OCI-LY7 (cell line): Measurements from ENCODE around the gene ABCA13.

Source experiments
- CTCF ChIP-seq: fragments of 200-600 bp; sonication (generic); conservative IDR thresholded peaks from 2 replicates; pipeline ENCODE4 v1.5.1; 2014; ENCODE audit warnings: mild to moderate bottlenecking, antibody characterized with exemption, low read length, moderate library complexity, mixed read lengths
- EZH2phosphoT487 ChIP-seq: fragments of 200-600 bp; sonication (generic); IDR thresholded peaks from 2 replicates; pipeline ENCODE4 v1.6.1; 2018; ENCODE audit warnings: low read depth, borderline replicate concordance, mild to moderate bottlenecking, mixed run types, antibody characterized with exemption, low read length, moderate library complexity, mixed read lengths

GRCh38 chr7:48171202-48171601 is at the start of gene ABCA13:
- TF ChIP-seq CTCF (no peak), EZH2phosphoT487 (no peak)
